SK-N-SH treated with all-trans-retinoic acid at 6 μM for 48 hours (cell line): ENCODE data around the gene ZBTB7C.
A peak's percentile ranks its signal among the peaks of the same experiment; 100 is the strongest.

Source experiments
- ATAC-seq: fragments of 200-7000 bp; cut with Tn5 transposase; 3 replicates; pipeline ENCODE4 v1.9.1; 2020; ENCODE audit warnings: mild to moderate bottlenecking, moderate library complexity
- ARNTL ChIP-seq: fragments of 450-650 bp; formaldehyde crosslinking; IDR thresholded peaks from 2 replicates; pipeline ENCODE4 v1.5.0; 2020; ENCODE audit warnings: low read depth, mild to moderate bottlenecking, moderate library complexity, borderline replicate concordance
- BACH2 ChIP-seq: fragments of 250-450 bp; sonication (Bioruptor Pico); IDR thresholded peaks from 2 replicates; pipeline ENCODE4 v1.9.0; 2021; ENCODE audit warnings: mild to moderate bottlenecking, borderline replicate concordance
- CSDC2 ChIP-seq: fragments of 250-450 bp; sonication (Bioruptor Pico); IDR thresholded peaks from 2 replicates; pipeline ENCODE4 v1.5.0; 2020; ENCODE audit warnings: mild to moderate bottlenecking, moderate library complexity
- ESRRG ChIP-seq: fragments of 250-450 bp; sonication (Bioruptor Pico); IDR thresholded peaks from 2 replicates; pipeline ENCODE4 v1.6.1; 2021; ENCODE audit warnings: mild to moderate bottlenecking
- GLIS3 ChIP-seq: fragments of 250-450 bp; sonication (Bioruptor Pico); IDR thresholded peaks from 2 replicates; pipeline ENCODE4 v1.5.0; 2020; ENCODE audit warnings: mild to moderate bottlenecking, moderate library complexity
- ISL1 ChIP-seq: fragments of 250-450 bp; sonication (Bioruptor Pico); IDR thresholded peaks from 2 replicates; pipeline ENCODE4 v2.1.2; 2022; ENCODE audit warnings: mild to moderate bottlenecking, moderate library complexity
- PPARA ChIP-seq: fragments of 250-450 bp; sonication (Bioruptor Pico); IDR thresholded peaks from 2 replicates; pipeline ENCODE4 v1.5.0; 2020; ENCODE audit warnings: mild to moderate bottlenecking, borderline replicate concordance
- RARB ChIP-seq: fragments of 250-450 bp; sonication (Bioruptor Pico); IDR thresholded peaks from 2 replicates; pipeline ENCODE4 v1.8.0; 2021; ENCODE audit warnings: mild to moderate bottlenecking, moderate library complexity
- SNAI2 ChIP-seq: fragments of 250-450 bp; sonication (Bioruptor Pico); IDR thresholded peaks from 2 replicates; pipeline ENCODE4 v1.5.0; 2020; ENCODE audit warnings: mild to moderate bottlenecking, moderate library complexity
- TCF4 ChIP-seq: fragments of 250-450 bp; sonication (Bioruptor Pico); IDR thresholded peaks from 2 replicates; pipeline ENCODE4 v1.8.0; 2021; ENCODE audit warnings: mild to moderate bottlenecking, moderate library complexity, borderline replicate concordance
- TOX ChIP-seq: fragments of 250-450 bp; sonication (Bioruptor Pico); IDR thresholded peaks from 2 replicates; pipeline ENCODE4 v1.8.0; 2021; ENCODE audit warnings: mild to moderate bottlenecking, moderate library complexity, borderline replicate concordance
- ZC3H10 ChIP-seq: fragments of 250-450 bp; sonication (Bioruptor Pico); IDR thresholded peaks from 2 replicates; pipeline ENCODE4 v1.5.1; 2021; ENCODE audit warnings: mild to moderate bottlenecking, moderate library complexity
- ZFP3 ChIP-seq: fragments of 250-450 bp; sonication (Bioruptor Pico); IDR thresholded peaks from 2 replicates; pipeline ENCODE4 v1.5.0; 2020; ENCODE audit warnings: mild to moderate bottlenecking, moderate library complexity
- ZFP30 ChIP-seq: fragments of 450-650 bp; formaldehyde crosslinking; IDR thresholded peaks from 2 replicates; pipeline ENCODE4 v1.5.0; 2022; ENCODE audit warnings: mild to moderate bottlenecking, moderate library complexity
- ZNF70 ChIP-seq: fragments of 450-650 bp; formaldehyde crosslinking; IDR thresholded peaks from 2 replicates; pipeline ENCODE4 v1.5.0; 2020; ENCODE audit warnings: mild to moderate bottlenecking, moderate library complexity
- ZNF8 ChIP-seq: fragments of 450-650 bp; formaldehyde crosslinking; IDR thresholded peaks from 2 replicates; pipeline ENCODE4 v1.5.0; 2020; ENCODE audit warnings: mild to moderate bottlenecking, moderate library complexity
- TF ChIP-seq, protein P1 (sequence below): fragments of 250-450 bp; sonication (Bioruptor Pico); IDR thresholded peaks from 2 replicates; pipeline ENCODE4 v1.8.0; 2021; ENCODE audit warnings: low read depth, mild to moderate bottlenecking, moderate library complexity, borderline replicate concordance
- TF ChIP-seq, protein P2 (sequence below): fragments of 250-450 bp; sonication (Bioruptor Pico); IDR thresholded peaks from 2 replicates; pipeline ENCODE4 v1.5.1; 2021; ENCODE audit warnings: mild to moderate bottlenecking, moderate library complexity
- TF ChIP-seq, protein P3 (sequence below): fragments of 250-450 bp; sonication (Bioruptor Pico); IDR thresholded peaks from 2 replicates; pipeline ENCODE4 v1.5.0; 2020; ENCODE audit warnings: mild to moderate bottlenecking, moderate library complexity
- TF ChIP-seq, protein P4 (sequence below): fragments of 250-450 bp; sonication (Bioruptor Pico); IDR thresholded peaks from 2 replicates; pipeline ENCODE4 v1.8.0; 2020; ENCODE audit warnings: mild to moderate bottlenecking, moderate library complexity, borderline replicate concordance

The ZBTB7C gene

DNA sequence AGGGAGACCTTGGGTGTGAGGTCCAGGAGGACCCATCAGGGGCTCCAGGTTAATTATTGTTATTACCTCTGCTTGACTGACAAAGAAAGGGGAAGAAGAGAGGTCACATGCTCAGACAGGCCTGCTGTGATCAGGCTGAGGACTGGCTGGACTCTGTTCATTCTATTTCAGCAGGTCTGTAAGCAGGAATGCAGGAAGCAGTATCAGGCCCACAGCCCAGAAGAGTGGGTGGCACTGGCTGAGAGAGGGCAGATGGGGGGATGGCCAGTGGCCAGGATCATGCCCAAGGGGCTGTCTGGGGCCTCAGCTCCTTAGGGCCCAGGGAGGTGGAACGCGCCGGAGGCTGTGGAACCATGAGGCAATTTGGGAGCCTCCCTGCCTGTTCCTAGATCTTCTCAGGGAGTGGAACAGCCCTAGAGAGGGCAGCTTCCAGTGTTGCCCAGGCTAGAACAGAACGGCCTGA, 43.7 kb upstream of the ZBTB7C start:
- TF ChIP-seq ISL1 (CRISPR knock-in tag) (no peak), ZNF70 (no peak)

DNA sequence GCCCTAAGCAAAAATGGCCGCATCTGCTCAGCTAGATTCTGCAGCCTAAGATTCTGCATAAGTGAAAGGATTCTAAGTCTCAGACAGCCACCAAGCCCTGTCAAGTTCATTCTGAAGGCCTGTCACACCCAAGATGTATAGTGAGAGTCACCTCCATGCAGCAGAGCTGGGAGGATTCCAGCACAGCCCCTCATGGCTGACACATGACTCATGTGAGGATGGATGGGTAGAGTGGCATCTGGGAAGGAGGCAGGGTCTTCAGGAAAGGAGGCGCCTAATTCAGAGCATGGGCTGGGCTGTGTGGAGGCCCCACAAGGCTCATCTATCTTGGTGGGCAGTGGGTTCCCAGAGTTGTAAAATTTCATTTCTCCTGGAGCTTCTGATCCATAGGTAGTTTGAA, 41.5 kb upstream of the ZBTB7C start:
- TF ChIP-seq, protein P1, sequence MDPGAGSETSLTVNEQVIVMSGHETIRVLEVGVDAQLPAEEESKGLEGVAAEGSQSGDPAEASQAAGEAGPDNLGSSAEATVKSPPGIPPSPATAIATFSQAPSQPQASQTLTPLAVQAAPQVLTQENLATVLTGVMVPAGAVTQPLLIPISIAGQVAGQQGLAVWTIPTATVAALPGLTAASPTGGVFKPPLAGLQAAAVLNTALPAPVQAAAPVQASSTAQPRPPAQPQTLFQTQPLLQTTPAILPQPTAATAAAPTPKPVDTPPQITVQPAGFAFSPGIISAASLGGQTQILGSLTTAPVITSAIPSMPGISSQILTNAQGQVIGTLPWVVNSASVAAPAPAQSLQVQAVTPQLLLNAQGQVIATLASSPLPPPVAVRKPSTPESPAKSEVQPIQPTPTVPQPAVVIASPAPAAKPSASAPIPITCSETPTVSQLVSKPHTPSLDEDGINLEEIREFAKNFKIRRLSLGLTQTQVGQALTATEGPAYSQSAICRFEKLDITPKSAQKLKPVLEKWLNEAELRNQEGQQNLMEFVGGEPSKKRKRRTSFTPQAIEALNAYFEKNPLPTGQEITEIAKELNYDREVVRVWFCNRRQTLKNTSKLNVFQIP (CRISPR knock-in tag), result no peak
- TF ChIP-seq CSDC2 (CRISPR knock-in tag) (no peak), ZFP3 (no peak), SNAI2 (CRISPR knock-in tag) (no peak), ARNTL (no peak), GLIS3 (CRISPR knock-in tag) (no peak), ISL1 (CRISPR knock-in tag) (no peak), PPARA (CRISPR knock-in tag) (no peak), TCF4 (CRISPR knock-in tag) (no peak), ZC3H10 (CRISPR knock-in tag) (no peak), ZNF8 (CRISPR knock-in tag) (no peak), ZFP30 (CRISPR knock-in tag) (no peak)
- TF ChIP-seq, protein P2, sequence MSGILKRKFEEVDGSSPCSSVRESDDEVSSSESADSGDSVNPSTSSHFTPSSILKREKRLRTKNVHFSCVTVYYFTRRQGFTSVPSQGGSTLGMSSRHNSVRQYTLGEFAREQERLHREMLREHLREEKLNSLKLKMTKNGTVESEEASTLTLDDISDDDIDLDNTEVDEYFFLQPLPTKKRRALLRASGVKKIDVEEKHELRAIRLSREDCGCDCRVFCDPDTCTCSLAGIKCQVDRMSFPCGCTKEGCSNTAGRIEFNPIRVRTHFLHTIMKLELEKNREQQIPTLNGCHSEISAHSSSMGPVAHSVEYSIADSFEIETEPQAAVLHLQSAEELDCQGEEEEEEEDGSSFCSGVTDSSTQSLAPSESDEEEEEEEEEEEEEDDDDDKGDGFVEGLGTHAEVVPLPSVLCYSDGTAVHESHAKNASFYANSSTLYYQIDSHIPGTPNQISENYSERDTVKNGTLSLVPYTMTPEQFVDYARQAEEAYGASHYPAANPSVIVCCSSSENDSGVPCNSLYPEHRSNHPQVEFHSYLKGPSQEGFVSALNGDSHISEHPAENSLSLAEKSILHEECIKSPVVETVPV (CRISPR knock-in tag), result no peak
- TF ChIP-seq, protein P3, sequence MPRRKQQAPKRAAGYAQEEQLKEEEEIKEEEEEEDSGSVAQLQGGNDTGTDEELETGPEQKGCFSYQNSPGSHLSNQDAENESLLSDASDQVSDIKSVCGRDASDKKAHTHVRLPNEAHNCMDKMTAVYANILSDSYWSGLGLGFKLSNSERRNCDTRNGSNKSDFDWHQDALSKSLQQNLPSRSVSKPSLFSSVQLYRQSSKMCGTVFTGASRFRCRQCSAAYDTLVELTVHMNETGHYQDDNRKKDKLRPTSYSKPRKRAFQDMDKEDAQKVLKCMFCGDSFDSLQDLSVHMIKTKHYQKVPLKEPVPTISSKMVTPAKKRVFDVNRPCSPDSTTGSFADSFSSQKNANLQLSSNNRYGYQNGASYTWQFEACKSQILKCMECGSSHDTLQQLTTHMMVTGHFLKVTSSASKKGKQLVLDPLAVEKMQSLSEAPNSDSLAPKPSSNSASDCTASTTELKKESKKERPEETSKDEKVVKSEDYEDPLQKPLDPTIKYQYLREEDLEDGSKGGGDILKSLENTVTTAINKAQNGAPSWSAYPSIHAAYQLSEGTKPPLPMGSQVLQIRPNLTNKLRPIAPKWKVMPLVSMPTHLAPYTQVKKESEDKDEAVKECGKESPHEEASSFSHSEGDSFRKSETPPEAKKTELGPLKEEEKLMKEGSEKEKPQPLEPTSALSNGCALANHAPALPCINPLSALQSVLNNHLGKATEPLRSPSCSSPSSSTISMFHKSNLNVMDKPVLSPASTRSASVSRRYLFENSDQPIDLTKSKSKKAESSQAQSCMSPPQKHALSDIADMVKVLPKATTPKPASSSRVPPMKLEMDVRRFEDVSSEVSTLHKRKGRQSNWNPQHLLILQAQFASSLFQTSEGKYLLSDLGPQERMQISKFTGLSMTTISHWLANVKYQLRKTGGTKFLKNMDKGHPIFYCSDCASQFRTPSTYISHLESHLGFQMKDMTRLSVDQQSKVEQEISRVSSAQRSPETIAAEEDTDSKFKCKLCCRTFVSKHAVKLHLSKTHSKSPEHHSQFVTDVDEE (CRISPR knock-in tag), result no peak
- no peak for ATAC-seq

More for the DNA sequence above, 43.7 kb upstream of the ZBTB7C start:
- ATAC-seq, result peak; percentile 30; the same call in 2 of the 3 replicates

DNA sequence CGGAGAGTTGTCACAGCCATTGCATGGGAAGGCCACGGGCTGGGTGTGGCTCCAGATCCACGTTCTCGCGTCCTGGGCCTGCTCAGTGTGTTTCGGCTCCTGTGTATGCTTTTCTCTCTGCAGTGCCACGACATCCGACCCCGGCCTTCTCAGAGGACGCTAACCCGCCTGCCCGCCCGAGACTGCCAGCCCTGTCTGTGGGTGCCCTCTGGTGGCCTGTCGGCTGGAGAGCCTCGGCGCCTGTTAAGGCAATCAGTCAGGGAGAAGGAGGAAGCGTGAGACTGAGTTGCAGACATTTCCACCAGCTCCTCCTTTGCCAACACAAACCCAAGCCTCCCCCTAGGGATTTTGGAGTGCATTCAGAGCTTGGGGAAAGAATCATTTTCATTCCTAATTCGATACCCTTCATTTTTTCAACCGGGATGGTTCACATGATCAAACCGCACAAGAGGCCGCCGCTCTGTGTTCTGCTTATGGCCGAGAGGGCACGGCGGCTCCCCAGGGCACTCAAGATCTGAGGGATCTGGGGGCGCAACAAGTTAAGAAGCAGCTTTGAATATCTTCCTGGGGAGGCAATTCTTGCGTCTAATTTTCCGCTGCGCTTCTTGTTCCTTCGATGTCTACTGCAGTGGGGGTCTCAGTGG, 37.5 kb upstream of the ZBTB7C start:
- TF ChIP-seq ZNF70, result no peak
- TF ChIP-seq ZC3H10 (CRISPR knock-in tag), result no peak
- no peak for TF ChIP-seq ESRRG
- TF ChIP-seq ISL1 (CRISPR knock-in tag), result no peak
- TF ChIP-seq BACH2 (CRISPR knock-in tag), result no peak
- no peak for TF ChIP-seq GLIS3 (CRISPR knock-in tag)
- TF ChIP-seq, protein P1 (CRISPR knock-in tag), result no peak
- TF ChIP-seq RARB (CRISPR knock-in tag), result no peak
- no peak for TF ChIP-seq TCF4 (CRISPR knock-in tag)
- peak; percentile 98 for ATAC-seq

DNA sequence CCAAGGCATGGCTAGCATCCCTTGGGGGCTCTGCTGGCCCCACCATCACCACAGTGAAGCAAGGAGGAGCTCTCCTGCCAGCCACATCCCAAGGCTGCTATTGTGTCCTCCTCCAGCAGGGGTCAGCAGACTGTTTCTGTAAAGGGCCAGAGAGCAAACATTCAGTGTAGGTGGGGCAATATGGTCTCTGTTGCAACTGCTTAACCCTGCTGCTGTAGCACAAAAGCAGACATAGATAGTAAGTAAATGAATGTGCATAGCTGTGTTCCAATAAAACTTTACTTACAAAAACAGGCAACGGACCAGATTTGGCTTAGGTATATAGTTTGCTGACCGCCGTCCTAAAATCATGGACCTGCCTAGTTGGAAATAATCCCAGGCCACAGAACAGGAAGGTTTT, 36.4 kb upstream of the ZBTB7C start:
- peak; percentile 88 for ATAC-seq
- TF ChIP-seq CSDC2 (CRISPR knock-in tag), result no peak
- TF ChIP-seq, protein P2 (CRISPR knock-in tag), result no peak
- TF ChIP-seq ISL1 (CRISPR knock-in tag), result no peak
- no peak for TF ChIP-seq SNAI2 (CRISPR knock-in tag)
- TF ChIP-seq, protein P4, sequence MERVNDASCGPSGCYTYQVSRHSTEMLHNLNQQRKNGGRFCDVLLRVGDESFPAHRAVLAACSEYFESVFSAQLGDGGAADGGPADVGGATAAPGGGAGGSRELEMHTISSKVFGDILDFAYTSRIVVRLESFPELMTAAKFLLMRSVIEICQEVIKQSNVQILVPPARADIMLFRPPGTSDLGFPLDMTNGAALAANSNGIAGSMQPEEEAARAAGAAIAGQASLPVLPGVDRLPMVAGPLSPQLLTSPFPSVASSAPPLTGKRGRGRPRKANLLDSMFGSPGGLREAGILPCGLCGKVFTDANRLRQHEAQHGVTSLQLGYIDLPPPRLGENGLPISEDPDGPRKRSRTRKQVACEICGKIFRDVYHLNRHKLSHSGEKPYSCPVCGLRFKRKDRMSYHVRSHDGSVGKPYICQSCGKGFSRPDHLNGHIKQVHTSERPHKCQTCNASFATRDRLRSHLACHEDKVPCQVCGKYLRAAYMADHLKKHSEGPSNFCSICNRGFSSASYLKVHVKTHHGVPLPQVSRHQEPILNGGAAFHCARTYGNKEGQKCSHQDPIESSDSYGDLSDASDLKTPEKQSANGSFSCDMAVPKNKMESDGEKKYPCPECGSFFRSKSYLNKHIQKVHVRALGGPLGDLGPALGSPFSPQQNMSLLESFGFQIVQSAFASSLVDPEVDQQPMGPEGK (CRISPR knock-in tag), result no peak
- TF ChIP-seq TOX (CRISPR knock-in tag), result no peak
- TF ChIP-seq, protein P3 (CRISPR knock-in tag), result no peak
